A673 (cell line): ENCODE measurements around the gene MUC12.

Experiments used
- EZH2 ChIP-seq: fragments of 200-600 bp; sonication (generic); IDR thresholded peaks from 2 replicates; pipeline ENCODE4 v1.6.1; 2017; ENCODE audit warnings: borderline replicate concordance, low read depth, mild to moderate bottlenecking, mixed read lengths, antibody characterized with exemption, low read length; ENCODE audit not compliant: poor library complexity, severe bottlenecking
- TF ChIP-seq, protein P1 (sequence below): fragments of 300-800, 200-600 bp; sonication (generic); conservative IDR thresholded peaks from 2 replicates; pipeline ENCODE4 v1.5.1; 2017; ENCODE audit warnings: low read depth, mild to moderate bottlenecking, antibody characterized with exemption, low read length, moderate library complexity, mixed read lengths

DNA sequence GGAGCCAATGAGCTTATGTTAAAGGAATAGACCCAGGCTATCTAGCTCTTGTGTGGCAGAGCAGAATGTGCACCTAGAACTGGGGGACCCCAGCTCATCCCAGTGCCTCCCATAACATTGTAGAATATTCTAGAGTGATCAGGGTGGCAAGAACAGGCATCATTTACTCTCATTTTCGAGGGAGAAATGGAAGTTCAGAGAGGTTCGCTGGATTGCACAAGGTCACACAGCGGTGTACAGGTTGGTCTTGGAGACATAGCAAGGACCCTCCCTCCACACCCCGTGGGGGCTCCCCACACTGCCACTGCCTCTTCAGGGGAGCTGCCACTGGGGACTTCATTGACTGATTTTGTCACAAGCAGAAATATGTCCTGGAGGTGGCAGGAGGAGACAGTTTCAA, 8.9 kb downstream of the MUC12 start:
- TF ChIP-seq, protein P1, sequence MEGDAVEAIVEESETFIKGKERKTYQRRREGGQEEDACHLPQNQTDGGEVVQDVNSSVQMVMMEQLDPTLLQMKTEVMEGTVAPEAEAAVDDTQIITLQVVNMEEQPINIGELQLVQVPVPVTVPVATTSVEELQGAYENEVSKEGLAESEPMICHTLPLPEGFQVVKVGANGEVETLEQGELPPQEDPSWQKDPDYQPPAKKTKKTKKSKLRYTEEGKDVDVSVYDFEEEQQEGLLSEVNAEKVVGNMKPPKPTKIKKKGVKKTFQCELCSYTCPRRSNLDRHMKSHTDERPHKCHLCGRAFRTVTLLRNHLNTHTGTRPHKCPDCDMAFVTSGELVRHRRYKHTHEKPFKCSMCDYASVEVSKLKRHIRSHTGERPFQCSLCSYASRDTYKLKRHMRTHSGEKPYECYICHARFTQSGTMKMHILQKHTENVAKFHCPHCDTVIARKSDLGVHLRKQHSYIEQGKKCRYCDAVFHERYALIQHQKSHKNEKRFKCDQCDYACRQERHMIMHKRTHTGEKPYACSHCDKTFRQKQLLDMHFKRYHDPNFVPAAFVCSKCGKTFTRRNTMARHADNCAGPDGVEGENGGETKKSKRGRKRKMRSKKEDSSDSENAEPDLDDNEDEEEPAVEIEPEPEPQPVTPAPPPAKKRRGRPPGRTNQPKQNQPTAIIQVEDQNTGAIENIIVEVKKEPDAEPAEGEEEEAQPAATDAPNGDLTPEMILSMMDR: no peak
- TF ChIP-seq EZH2: no peak
